K562 (cell line): ENCODE data around the gene CYP26A1. TPM values are rescaled to one million over a fixed set of nuclear protein-coding genes. Genes with fewer than 3 reads are reported as not detected.

ENCODE experiments used
- ATAC-seq: fragments of 200-7000 bp; cut with Tn5 transposase; 3 replicates; pipeline ENCODE4 v1.9.1; 2020; ENCODE audit warnings: moderate library complexity
- BruUV-seq: library from RNA; stranded (reverse); fragments of 400-500 nt; replicated peaks from 2 replicates; lab custom pipeline; 2021; lab: Mats Ljungman, UMichigan
- CTCF ChIA-PET: fragments of 300-600 bp; formaldehyde crosslinking; extraction: SDS; loops from one replicate; lab custom pipeline; 2021; ENCODE audit warnings: low intra/inter-chr PET ratio; lab: Yijun Ruan, JAX
- POLR2A ChIA-PET: fragments of 300-600, 350-650 bp; sonication (Branson Sonifier 250); formaldehyde crosslinking; extraction: SDS; loops from one replicate; lab custom pipeline; 2021; ENCODE audit warnings: antibody characterized with exemption, inconsistent platforms; lab: Yijun Ruan, JAX
- DNase-seq, 4 experiments: peaks; one replicate each; pipeline versions ENCODE4 v3.0.0 to v3.0.0-alpha.2; 2011 to 2018; ENCODE audit warnings: low spot score in 3 of 4, mixed read lengths in 3 of 4; ENCODE audit errors: extremely low read depth in 1 of 4
- FAIRE-seq: peaks from 2 replicates; lab custom pipeline; 2011; peaks lifted over from hg19 to GRCh38; lab: Jason Lieb, UNC
- H2AFZ ChIP-seq: 2 replicates; pipeline ENCODE4 v1.6.0; 2011; ENCODE audit warnings: low read depth, low read length, control low read depth, inconsistent platforms
- H3K27ac ChIP-seq: fragments of 200-600 bp; 3 replicates; pipeline ENCODE4 v1.8.0; 2011; ENCODE audit warnings: low read depth, mild to moderate bottlenecking, control low read depth, inconsistent platforms, low read length, moderate library complexity, mixed read lengths; ENCODE audit errors: extremely low read depth
- H3K27me3 ChIP-seq, 2 experiments: fragments of 300-600 bp in 1 of 2; 2 replicates in 1 of 2; 3 replicates in 1 of 2; pipeline versions ENCODE4 v1.6.0 to v1.8.0; 2011; ENCODE audit warnings: inconsistent platforms in 2 of 2, low read length in 2 of 2, mild to moderate bottlenecking in 1 of 2, mixed read lengths in 1 of 2, moderate library complexity in 1 of 2; ENCODE audit not compliant: control insufficient read depth in 2 of 2, insufficient read depth in 2 of 2
- H3K36me3 ChIP-seq: fragments of 300-600 bp; 3 replicates; pipeline ENCODE4 v1.8.0; 2011; ENCODE audit warnings: mild to moderate bottlenecking, low read length, inconsistent platforms; ENCODE audit not compliant: control insufficient read depth, insufficient read depth
- H3K4me1 ChIP-seq, 2 experiments: fragments of 200-600 bp in 1 of 2; replicated peaks in 1 of 2; 2 replicates in 1 of 2; 3 replicates in 1 of 2; pipeline versions ENCODE4 v1.5.1 to v1.8.0; 2011; ENCODE audit warnings: inconsistent platforms in 2 of 2, low read length in 2 of 2, mild to moderate bottlenecking in 1 of 2, mixed read lengths in 1 of 2, moderate library complexity in 1 of 2; ENCODE audit not compliant: control insufficient read depth in 2 of 2, insufficient read depth in 2 of 2
- H3K4me2 ChIP-seq: 2 replicates; pipeline ENCODE4 v1.6.1; 2011; ENCODE audit warnings: low read length, control low read depth, inconsistent platforms, mixed read lengths; ENCODE audit not compliant: insufficient read depth
- H3K4me3 ChIP-seq: fragments of 200-600 bp; sonication (generic), shearing (Covaris generic); 2 replicates; pipeline ENCODE4 v1.5.1; 2016; ENCODE audit warnings: control low read depth, inconsistent platforms
- H3K79me2 ChIP-seq: fragments of 200-600 bp; 3 replicates; pipeline ENCODE4 v1.8.0; 2011; ENCODE audit warnings: low read length, inconsistent platforms; ENCODE audit not compliant: control insufficient read depth, insufficient read depth
- H3K9ac ChIP-seq, 2 experiments: 2 replicates each; pipeline versions ENCODE4 v1.6.0 to v1.6.1; 2011; ENCODE audit warnings: low read depth in 2 of 2, low read length in 2 of 2, control low read depth in 1 of 2, inconsistent platforms in 1 of 2, mild to moderate bottlenecking in 1 of 2, mixed read lengths in 1 of 2; ENCODE audit not compliant: insufficient read depth in 1 of 2
- H3K9me1 ChIP-seq: one replicate; pipeline ENCODE4 v1.6.0; 2011; ENCODE audit warnings: inconsistent platforms, mild to moderate bottlenecking, low read length, moderate library complexity; ENCODE audit not compliant: control insufficient read depth, insufficient read depth
- H3K9me3 ChIP-seq: replicated peaks from 2 replicates; pipeline ENCODE4 v1.5.1; 2011; ENCODE audit warnings: low read depth, low read length, inconsistent platforms; ENCODE audit not compliant: control insufficient read depth, insufficient read depth
- H4K20me1 ChIP-seq: replicated peaks from 2 replicates; pipeline ENCODE4 v1.6.1; 2011; ENCODE audit warnings: low read length, inconsistent platforms, mixed read lengths; ENCODE audit not compliant: control insufficient read depth, insufficient read depth
- AFF4 ChIP-seq: sonication (generic); formaldehyde crosslinking; IDR thresholded peaks from 2 replicates; pipeline ENCODE4 v1.8.0; 2023; ENCODE audit warnings: mild to moderate bottlenecking, missing genetic modification reagents
- POLR2G ChIP-seq: fragments of 200-400 bp; formaldehyde crosslinking; IDR thresholded peaks from 2 replicates; pipeline ENCODE4 v1.6.1; 2017; ENCODE audit warnings: low read depth, mild to moderate bottlenecking, antibody characterized with exemption, low read length, moderate library complexity
- WGBS: fragments of 100-300 bp; shearing (Covaris generic); methylation state at CpG from one replicate; pipeline ENCODE4 v1.1.6; 2016; ENCODE audit warnings: low coverage, mixed read lengths; ENCODE audit not compliant: insufficient coverage; ENCODE audit errors: missing lambda C conversion rate; 5-methylcytosine and 5-hydroxymethylcytosine counted together
- in situ Hi-C: fragments of 300-500 bp; cut with MboI; formaldehyde crosslinking; loops from 4 replicates; pipeline ENCODE4 v1.15.0; 2018; ENCODE audit warnings: inconsistent platforms, mixed read lengths
- intact Hi-C: fragments of 100-400 bp; cut with micrococcal nuclease; formaldehyde crosslinking; loops from 2 replicates; pipeline ENCODE4 v1.14.2; 2022
- polyA plus RNA-seq, 8 experiments: library from polyadenylated mRNA; depleted of rRNA in 4 of 8; stranded (reverse) in 5 of 8; unstranded in 3 of 8; fragments of >200 nt; fragmentation: Nextera tagmentation in 2 of 8; fragmentation: Illumina TruSeq in 1 of 8; extraction: Ambion mirVana in 2 of 8; extraction: Trizol in 1 of 8; gene quantifications; 2 replicates each; pipeline versions ENCODE4 v1.2.1 to v1.2.3, GENCODE V29; 2011 to 2014; ENCODE audit warnings: inconsistent platforms in 1 of 8, missing spikeins in 1 of 8
- total RNA-seq, 7 experiments: library from RNA; depleted of rRNA in 6 of 7; stranded (reverse); fragments of >200 nt in 6 of 7; fragmentation: Illumina TruSeq in 2 of 7; extraction: Trizol in 2 of 7; gene quantifications; 2 replicates each; pipeline versions ENCODE4 v1.2.1 to v1.2.3, GENCODE V29; 2011 to 2021; ENCODE audit warnings: low replicate concordance in 1 of 7

CYP26A1 gene
- total and polyA plus RNA-seq, 9 of the 15 experiments (the other 6 are each of a cell fraction or from before 2014, with no cell fraction given): 0.11 to 5.1 (median 1.6) TPM

GRCh38 chr10:93061594-93062513 lies 11.8 kb upstream of the CYP26A1 start:
- H3K27ac ChIP-seq: no peak overlapping the region
- H3K4me2 ChIP-seq: no peak overlapping the region
- intact Hi-C loops: no loop called here
- 98% methylated on average over 23 of the region's 57 CpGs for WGBS
- peaks cover 6% of the 10 kb centered on the region; the same call in 1 of the 2 replicates for H3K9me3 ChIP-seq
- no peak for FAIRE-seq
- in situ Hi-C loops: no loop called here
- CTCF ChIA-PET: no interaction called here
- H3K27me3 ChIP-seq: no peaks in the 10 kb centered on the region
- no peaks in the 10 kb centered on the region; a peak in 1 of 5 replicates for H3K4me1 ChIP-seq
- H3K9ac ChIP-seq: no peak overlapping the region
- no TSS peak for BruUV-seq
- DNase-seq: no peak
- POLR2A ChIA-PET: interaction anchor here (0.6 kb wide), 1 partner anchor 12 kb away, joined by 3 read pairs; no protein-coding TSS in a partner anchor
- no peak overlapping the region for H3K4me3 ChIP-seq
- H2AFZ ChIP-seq: no peak overlapping the region
- no peaks in the 10 kb centered on the region for H3K79me2 ChIP-seq
- no peak for ATAC-seq
- H4K20me1 ChIP-seq: no peaks in the 10 kb centered on the region
- H3K9me1 ChIP-seq: no peaks in the 10 kb centered on the region
- H3K36me3 ChIP-seq: peaks cover 28% of the 10 kb centered on the region; the same call in 2 of the 3 replicates
- TF ChIP-seq POLR2G: peak; percentile 54; the same call in 1 of the 2 replicates
- no peak for TF ChIP-seq AFF4
